GM12878 (cell line): ENCODE data around the gene STK17A.

Experiments
- CREB1 ChIP-seq: IDR thresholded peaks from 2 replicates; pipeline ENCODE4 v1.6.1; 2012; ENCODE audit warnings: low read depth, mild to moderate bottlenecking, inconsistent platforms
- MYC ChIP-seq: IDR thresholded peaks from 2 replicates; pipeline ENCODE4 v1.6.1; 2011; ENCODE audit warnings: mild to moderate bottlenecking, low read length, moderate library complexity, inconsistent platforms; ENCODE audit not compliant: insufficient read depth, insufficient replicate concordance, insufficient read length, severe bottlenecking
- NFXL1 ChIP-seq: fragments of 450-650 bp; IDR thresholded peaks from 2 replicates; pipeline ENCODE4 v1.6.1; 2017; ENCODE audit warnings: antibody characterized with exemption, mild to moderate bottlenecking, borderline replicate concordance
- POLR2A ChIP-seq: IDR thresholded peaks from 2 replicates; pipeline ENCODE4 v1.6.1; 2011; ENCODE audit warnings: low read depth, mild to moderate bottlenecking, low read length
- POLR2AphosphoS5 ChIP-seq: IDR thresholded peaks from 2 replicates; pipeline ENCODE4 v1.6.1; 2011; ENCODE audit warnings: mild to moderate bottlenecking, low read length, inconsistent platforms
- RFX5 ChIP-seq: IDR thresholded peaks from 2 replicates; pipeline ENCODE4 v1.6.1; 2011; ENCODE audit warnings: low read depth, low read length, improper control_type of control experiment
- SRF ChIP-seq, 2 experiments: IDR thresholded peaks; 2 replicates each; pipeline ENCODE4 v1.6.1; 2011; ENCODE audit warnings: low read depth in 2 of 2, low read length in 2 of 2, mild to moderate bottlenecking in 1 of 2, moderate library complexity in 1 of 2
- STAT1 ChIP-seq: fragments of 450-650 bp; conservative IDR thresholded peaks from 2 replicates; pipeline ENCODE4 v1.6.1; 2014; ENCODE audit warnings: antibody characterized with exemption, mild to moderate bottlenecking
- TBL1XR1 ChIP-seq: IDR thresholded peaks from 2 replicates; pipeline ENCODE4 v1.6.1; 2012; ENCODE audit warnings: low read depth, low read length, improper control_type of control experiment
- ZZZ3 ChIP-seq: IDR thresholded peaks from 2 replicates; pipeline ENCODE4 v1.6.1; 2011; ENCODE audit warnings: low read depth; ENCODE audit not compliant: control insufficient read depth, insufficient read length
- TF ChIP-seq, protein P1 (sequence below): IDR thresholded peaks from 2 replicates; pipeline ENCODE4 v1.6.1; 2012; ENCODE audit warnings: low read depth, low read length, improper control_type of control experiment
- TF ChIP-seq, protein P2 (sequence below): IDR thresholded peaks from 2 replicates; pipeline ENCODE4 v1.6.1; 2012; ENCODE audit warnings: mild to moderate bottlenecking, low read depth, low read length
- TF ChIP-seq, protein P3 (sequence below), 3 experiments: IDR thresholded peaks in 2 of 3; conservative IDR thresholded peaks in 1 of 3; 2 replicates each; pipeline ENCODE4 v1.5.1; 2011; ENCODE audit warnings: low read depth in 3 of 3, low read length in 3 of 3, mild to moderate bottlenecking in 3 of 3, control low read depth in 2 of 3, moderate library complexity in 2 of 3, inconsistent platforms in 1 of 3, mixed read lengths in 1 of 3; ENCODE audit not compliant: control insufficient read depth in 2 of 3, insufficient read depth in 1 of 3; ENCODE audit errors: extremely low read depth in 1 of 3
- TF ChIP-seq, protein P4 (sequence below): IDR thresholded peaks from 2 replicates; pipeline ENCODE4 v1.6.1; 2011; ENCODE audit warnings: mild to moderate bottlenecking, low read depth, low read length, moderate library complexity; ENCODE audit not compliant: insufficient replicate concordance

DNA sequence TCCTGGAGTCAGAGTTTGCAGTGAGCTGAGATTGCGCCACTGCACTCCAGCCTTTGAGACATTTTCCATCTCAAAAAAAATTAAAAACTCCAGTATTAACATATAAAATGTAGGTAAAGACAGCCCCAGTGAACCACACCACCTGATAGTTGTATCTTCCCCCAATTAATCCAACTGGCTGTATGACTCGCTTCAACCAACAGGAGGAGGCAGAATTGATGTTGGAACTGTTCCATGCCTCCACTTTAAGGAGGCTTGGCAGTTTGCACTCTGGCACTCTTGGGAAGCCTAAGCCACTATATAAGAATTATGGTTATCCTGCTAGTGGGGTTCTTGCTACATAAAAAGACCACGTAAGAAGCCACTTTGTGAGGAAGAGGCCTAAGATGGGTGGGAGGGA, 72.7 kb downstream of the STK17A start:
- TF ChIP-seq STAT1: no peak
- TF ChIP-seq TBL1XR1: no peak
- TF ChIP-seq, protein P1, sequence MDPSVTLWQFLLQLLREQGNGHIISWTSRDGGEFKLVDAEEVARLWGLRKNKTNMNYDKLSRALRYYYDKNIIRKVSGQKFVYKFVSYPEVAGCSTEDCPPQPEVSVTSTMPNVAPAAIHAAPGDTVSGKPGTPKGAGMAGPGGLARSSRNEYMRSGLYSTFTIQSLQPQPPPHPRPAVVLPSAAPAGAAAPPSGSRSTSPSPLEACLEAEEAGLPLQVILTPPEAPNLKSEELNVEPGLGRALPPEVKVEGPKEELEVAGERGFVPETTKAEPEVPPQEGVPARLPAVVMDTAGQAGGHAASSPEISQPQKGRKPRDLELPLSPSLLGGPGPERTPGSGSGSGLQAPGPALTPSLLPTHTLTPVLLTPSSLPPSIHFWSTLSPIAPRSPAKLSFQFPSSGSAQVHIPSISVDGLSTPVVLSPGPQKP: no peak
- TF ChIP-seq, protein P2, sequence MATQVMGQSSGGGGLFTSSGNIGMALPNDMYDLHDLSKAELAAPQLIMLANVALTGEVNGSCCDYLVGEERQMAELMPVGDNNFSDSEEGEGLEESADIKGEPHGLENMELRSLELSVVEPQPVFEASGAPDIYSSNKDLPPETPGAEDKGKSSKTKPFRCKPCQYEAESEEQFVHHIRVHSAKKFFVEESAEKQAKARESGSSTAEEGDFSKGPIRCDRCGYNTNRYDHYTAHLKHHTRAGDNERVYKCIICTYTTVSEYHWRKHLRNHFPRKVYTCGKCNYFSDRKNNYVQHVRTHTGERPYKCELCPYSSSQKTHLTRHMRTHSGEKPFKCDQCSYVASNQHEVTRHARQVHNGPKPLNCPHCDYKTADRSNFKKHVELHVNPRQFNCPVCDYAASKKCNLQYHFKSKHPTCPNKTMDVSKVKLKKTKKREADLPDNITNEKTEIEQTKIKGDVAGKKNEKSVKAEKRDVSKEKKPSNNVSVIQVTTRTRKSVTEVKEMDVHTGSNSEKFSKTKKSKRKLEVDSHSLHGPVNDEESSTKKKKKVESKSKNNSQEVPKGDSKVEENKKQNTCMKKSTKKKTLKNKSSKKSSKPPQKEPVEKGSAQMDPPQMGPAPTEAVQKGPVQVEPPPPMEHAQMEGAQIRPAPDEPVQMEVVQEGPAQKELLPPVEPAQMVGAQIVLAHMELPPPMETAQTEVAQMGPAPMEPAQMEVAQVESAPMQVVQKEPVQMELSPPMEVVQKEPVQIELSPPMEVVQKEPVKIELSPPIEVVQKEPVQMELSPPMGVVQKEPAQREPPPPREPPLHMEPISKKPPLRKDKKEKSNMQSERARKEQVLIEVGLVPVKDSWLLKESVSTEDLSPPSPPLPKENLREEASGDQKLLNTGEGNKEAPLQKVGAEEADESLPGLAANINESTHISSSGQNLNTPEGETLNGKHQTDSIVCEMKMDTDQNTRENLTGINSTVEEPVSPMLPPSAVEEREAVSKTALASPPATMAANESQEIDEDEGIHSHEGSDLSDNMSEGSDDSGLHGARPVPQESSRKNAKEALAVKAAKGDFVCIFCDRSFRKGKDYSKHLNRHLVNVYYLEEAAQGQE: no peak
- TF ChIP-seq, protein P3, sequence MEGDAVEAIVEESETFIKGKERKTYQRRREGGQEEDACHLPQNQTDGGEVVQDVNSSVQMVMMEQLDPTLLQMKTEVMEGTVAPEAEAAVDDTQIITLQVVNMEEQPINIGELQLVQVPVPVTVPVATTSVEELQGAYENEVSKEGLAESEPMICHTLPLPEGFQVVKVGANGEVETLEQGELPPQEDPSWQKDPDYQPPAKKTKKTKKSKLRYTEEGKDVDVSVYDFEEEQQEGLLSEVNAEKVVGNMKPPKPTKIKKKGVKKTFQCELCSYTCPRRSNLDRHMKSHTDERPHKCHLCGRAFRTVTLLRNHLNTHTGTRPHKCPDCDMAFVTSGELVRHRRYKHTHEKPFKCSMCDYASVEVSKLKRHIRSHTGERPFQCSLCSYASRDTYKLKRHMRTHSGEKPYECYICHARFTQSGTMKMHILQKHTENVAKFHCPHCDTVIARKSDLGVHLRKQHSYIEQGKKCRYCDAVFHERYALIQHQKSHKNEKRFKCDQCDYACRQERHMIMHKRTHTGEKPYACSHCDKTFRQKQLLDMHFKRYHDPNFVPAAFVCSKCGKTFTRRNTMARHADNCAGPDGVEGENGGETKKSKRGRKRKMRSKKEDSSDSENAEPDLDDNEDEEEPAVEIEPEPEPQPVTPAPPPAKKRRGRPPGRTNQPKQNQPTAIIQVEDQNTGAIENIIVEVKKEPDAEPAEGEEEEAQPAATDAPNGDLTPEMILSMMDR (IDR thresholded peaks at IDR 0.05 in 2 of 3, conservative IDR thresholded peaks at IDR 0.05 in 1 of 3; ENCODE audit: control insufficient read depth in 2 of 3, extremely low read depth in 1 of 3, insufficient read depth in 1 of 3, low read depth in 3 of 3, low read length in 3 of 3): no peak
- TF ChIP-seq SRF (IDR thresholded peaks at IDR 0.05; ENCODE audit: low read depth in 2 of 2, low read length in 2 of 2): no peak
- no peak for TF ChIP-seq CREB1
- TF ChIP-seq, protein P4, sequence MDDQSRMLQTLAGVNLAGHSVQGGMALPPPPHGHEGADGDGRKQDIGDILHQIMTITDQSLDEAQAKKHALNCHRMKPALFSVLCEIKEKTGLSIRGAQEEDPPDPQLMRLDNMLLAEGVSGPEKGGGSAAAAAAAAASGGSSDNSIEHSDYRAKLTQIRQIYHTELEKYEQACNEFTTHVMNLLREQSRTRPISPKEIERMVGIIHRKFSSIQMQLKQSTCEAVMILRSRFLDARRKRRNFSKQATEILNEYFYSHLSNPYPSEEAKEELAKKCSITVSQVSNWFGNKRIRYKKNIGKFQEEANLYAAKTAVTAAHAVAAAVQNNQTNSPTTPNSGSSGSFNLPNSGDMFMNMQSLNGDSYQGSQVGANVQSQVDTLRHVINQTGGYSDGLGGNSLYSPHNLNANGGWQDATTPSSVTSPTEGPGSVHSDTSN: no peak
- TF ChIP-seq POLR2AphosphoS5: no peak
- no peak for TF ChIP-seq RFX5
- TF ChIP-seq ZZZ3: no peak
- TF ChIP-seq MYC: no peak
- TF ChIP-seq POLR2A: no peak
- no peak for TF ChIP-seq NFXL1
